ENCODE measurements around the gene CTSE.

- TF ChIP-seq POLR2A (IDR thresholded peaks at IDR 0.05): no peak
- no peak for TF ChIP-seq CTCF (IDR thresholded peaks at IDR 0.05)
Observed at GRCh38 chr1:205962821-205963221, 60.9 kb downstream of the CTSE start.

All from prostate gland (tissue), 2 donors.